Measurements from ENCODE around the gene ERN2. TPM values are rescaled to one million over a fixed set of nuclear protein-coding genes. Genes with fewer than 3 reads are reported as not detected.
A peak's percentile ranks its signal among the peaks of the same experiment; 100 is the strongest.

The ERN2 gene
- total RNA-seq, 1 experiment from 2014 or later = 2.1 TPM

DNA sequence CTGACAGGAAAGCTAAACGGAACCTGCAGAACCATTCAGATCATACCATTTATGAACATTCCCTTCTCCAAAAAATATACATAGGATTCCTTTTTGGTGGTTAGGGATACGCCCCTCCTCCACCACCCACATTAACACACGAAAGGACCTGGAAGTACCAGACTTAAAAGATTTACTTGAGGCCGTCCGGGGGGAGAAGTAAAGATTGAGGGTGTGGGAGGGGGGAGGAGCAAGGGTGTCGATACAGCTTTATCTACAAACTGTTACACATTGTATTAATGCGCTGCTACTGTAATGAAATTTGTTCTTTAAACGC lies 72.4 kb downstream of the ERN2 start:
- Histone ChIP-seq H3K9me3 (ENCODE audit: control insufficient read depth, low read depth, low read length) (no peaks in the 10 kb centered on the region), H2AK5ac (ENCODE audit: insufficient read length, low read length) (no peak overlapping the region), H2BK120ac (ENCODE audit: low read depth, low read length, poor library complexity, severe bottlenecking) (no peak overlapping the region), H3K4ac (ENCODE audit: low read depth, low read length) (no peak overlapping the region), H4K5ac (ENCODE audit: insufficient read length, low read depth, low read length) (peak overlapping the region; percentile 35), H3K4me2 (ENCODE audit: insufficient read depth, insufficient read length, low read length) (peak overlapping the region; percentile 78), H4K91ac (ENCODE audit: insufficient read length, low read depth, low read length) (no peak overlapping the region), H3K27ac (ENCODE audit: insufficient read length, low read depth, low read length) (peak overlapping the region; percentile 29), H3K4me1 (ENCODE audit: insufficient read depth, low read length) (no peaks in the 10 kb centered on the region), H2BK20ac (ENCODE audit: low read depth, low read length, poor library complexity, severe bottlenecking) (no peak overlapping the region), H3K79me1 (ENCODE audit: insufficient read depth, low read depth, low read length, poor library complexity, severe bottlenecking) (peaks cover 5% of the 10 kb centered on the region), H3K9ac (ENCODE audit: extremely low read depth, insufficient read length, low read length) (peak overlapping the region; percentile 90), H3K14ac (ENCODE audit: insufficient read depth, low read length) (peak overlapping the region; percentile 33; the same call in 1 of the 2 replicates), H2AFZ (ENCODE audit: low read length) (no peak overlapping the region), H3K23me2 (ENCODE audit: insufficient read length, low read depth, low read length, poor library complexity, severe bottlenecking) (peaks cover 4% of the 10 kb centered on the region), H2BK5ac (ENCODE audit: insufficient read length, low read length) (no peak overlapping the region), H4K20me1 (ENCODE audit: control insufficient read depth, insufficient read depth, insufficient read length) (peaks cover 4% of the 10 kb centered on the region), H3K23ac (ENCODE audit: insufficient read length, low read depth, low read length) (no peak overlapping the region), H3T11ph (ENCODE audit: low read length) (no peak overlapping the region), H4K8ac (replicated peaks; ENCODE audit: insufficient read length, low read depth, low read length) (no peak overlapping the region), H3K18ac (ENCODE audit: insufficient read length, low read depth, low read length) (peak overlapping the region; percentile 45), H3K79me2 (ENCODE audit: insufficient read depth, low read length) (peaks cover 1% of the 10 kb centered on the region; the same call in 1 of the 2 replicates), H2BK15ac (ENCODE audit: low read depth, low read length) (no peak overlapping the region), H3K56ac (ENCODE audit: insufficient read length, low read depth, low read length) (no peak overlapping the region), H3K27me3 (ENCODE audit: insufficient read depth, low read length) (no peaks in the 10 kb centered on the region), H2BK12ac (ENCODE audit: insufficient read length, low read depth, low read length) (no peak overlapping the region)
- peak overlapping the region; percentile 92 to 98 (median 97) for H3K27ac Mint-ChIP-seq
- H3K9me3 Mint-ChIP-seq = no peaks in the 10 kb centered on the region
- no peaks in the 10 kb centered on the region for H3K27me3 Mint-ChIP-seq (ENCODE audit: low read depth)
- H3K4me1 Mint-ChIP-seq = peaks cover 9 to 17% of the 10 kb centered on the region in 2 experiments
- TF ChIP-seq, protein P1, sequence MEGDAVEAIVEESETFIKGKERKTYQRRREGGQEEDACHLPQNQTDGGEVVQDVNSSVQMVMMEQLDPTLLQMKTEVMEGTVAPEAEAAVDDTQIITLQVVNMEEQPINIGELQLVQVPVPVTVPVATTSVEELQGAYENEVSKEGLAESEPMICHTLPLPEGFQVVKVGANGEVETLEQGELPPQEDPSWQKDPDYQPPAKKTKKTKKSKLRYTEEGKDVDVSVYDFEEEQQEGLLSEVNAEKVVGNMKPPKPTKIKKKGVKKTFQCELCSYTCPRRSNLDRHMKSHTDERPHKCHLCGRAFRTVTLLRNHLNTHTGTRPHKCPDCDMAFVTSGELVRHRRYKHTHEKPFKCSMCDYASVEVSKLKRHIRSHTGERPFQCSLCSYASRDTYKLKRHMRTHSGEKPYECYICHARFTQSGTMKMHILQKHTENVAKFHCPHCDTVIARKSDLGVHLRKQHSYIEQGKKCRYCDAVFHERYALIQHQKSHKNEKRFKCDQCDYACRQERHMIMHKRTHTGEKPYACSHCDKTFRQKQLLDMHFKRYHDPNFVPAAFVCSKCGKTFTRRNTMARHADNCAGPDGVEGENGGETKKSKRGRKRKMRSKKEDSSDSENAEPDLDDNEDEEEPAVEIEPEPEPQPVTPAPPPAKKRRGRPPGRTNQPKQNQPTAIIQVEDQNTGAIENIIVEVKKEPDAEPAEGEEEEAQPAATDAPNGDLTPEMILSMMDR (conservative IDR thresholded peaks at IDR 0.05) = no peak
- peaks cover 10 to 51% (median 42%) of the 10 kb centered on the region in 3 experiments; a peak in 6 of 7 replicates for H3K36me3 Mint-ChIP-seq (ENCODE audit: insufficient read depth in 1 of 3, low read depth in 3 of 3)
- no CpG with 5 or more reads among the region's 8 CpGs for WGBS (ENCODE audit: extremely low coverage, insufficient read length, low lambda C conversion rate)
- DNase-seq = no peak
- peak overlapping the region; percentile 100 for H3K4me3 Mint-ChIP-seq

Other genes starting within 250 kb of the ERN2 start
- gene GGA2, start 202.7 kb downstream of the ERN2 start, total RNA-seq (2021) = 143 TPM in 2 replicates
- 50.1 and 51.9 TPM in 2 replicates for gene EARS2, start 155.9 kb downstream of the ERN2 start, total RNA-seq (2021)
- gene UBFD1, start 155.5 kb downstream of the ERN2 start, total RNA-seq (2021) = 107 and 112 TPM in 2 replicates
- gene NDUFAB1, start 116.9 kb downstream of the ERN2 start, total RNA-seq (2021) = 183 and 192 TPM in 2 replicates
- 37.7 and 40.3 TPM in 2 replicates for gene PALB2, start 71.9 kb downstream of the ERN2 start, total RNA-seq (2021)
- gene DCTN5, start 71.8 kb downstream of the ERN2 start, total RNA-seq (2021) = 114 and 115 TPM in 2 replicates
- 138 and 140 TPM in 2 replicates for gene PLK1, start 34.3 kb downstream of the ERN2 start, total RNA-seq (2021)
- 1.1 and 1.4 TPM in 2 replicates for gene CHP2, start 41.8 kb upstream of the ERN2 start, total RNA-seq (2021)
- 7.0 and 7.7 TPM in 2 replicates for gene PRKCB, start 122.8 kb upstream of the ERN2 start, total RNA-seq (2021)